GM12874 (cell line): ENCODE results near the gene IDH1.
A peak's percentile ranks its signal among the peaks of the same experiment; 100 is the strongest.

Source experiments
- CTCF ChIP-seq: IDR thresholded peaks from 2 replicates; pipeline ENCODE4 v1.5.1; 2011; ENCODE audit warnings: low read depth, mild to moderate bottlenecking, control low read depth, low read length, moderate library complexity; ENCODE audit not compliant: insufficient read depth

Gene IDH1

GRCh38 chr2:208254871-208255556, at the start of gene IDH1:
Gene IDH1, minus strand, starts transcription at chr2:208255071. Its CDS starts 3,520 bp downstream, at chr2:208251551.
- TF ChIP-seq CTCF: peak; percentile 67

GRCh38 chr2:208304157-208304556, 49.3 kb upstream of the IDH1 start:
- TF ChIP-seq CTCF: no peak

GRCh38 chr2:208300847-208301618, 46.2 kb upstream of the IDH1 start:
- no peak for TF ChIP-seq CTCF

- TF ChIP-seq CTCF: no peak
Observed at GRCh38 chr2:208297961-208298360, 43.1 kb upstream of the IDH1 start.

DNA sequence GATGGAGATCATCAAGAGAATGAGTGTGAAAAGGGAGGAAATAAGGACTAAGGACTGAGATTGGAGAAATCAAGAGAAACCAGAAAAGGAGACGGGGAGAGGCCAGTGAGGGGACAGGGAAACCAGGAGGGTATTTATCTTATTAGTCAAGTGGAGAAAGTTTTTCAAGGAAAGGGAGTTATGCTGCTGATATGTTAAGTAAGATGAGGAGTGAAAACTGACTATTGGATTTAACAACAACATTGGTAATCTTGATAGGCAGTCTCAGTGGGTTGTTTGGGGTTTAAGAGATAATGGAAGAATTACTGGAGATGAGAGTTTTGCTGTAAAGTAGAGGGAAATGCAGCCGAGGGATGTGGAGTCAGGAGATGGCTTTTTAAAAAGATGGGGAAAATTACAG, 41.7 kb upstream of the IDH1 start:
- TF ChIP-seq CTCF: no peak

GRCh38 chr2:208295834-208296233, 41.0 kb upstream of the IDH1 start:
- no peak for TF ChIP-seq CTCF

DNA sequence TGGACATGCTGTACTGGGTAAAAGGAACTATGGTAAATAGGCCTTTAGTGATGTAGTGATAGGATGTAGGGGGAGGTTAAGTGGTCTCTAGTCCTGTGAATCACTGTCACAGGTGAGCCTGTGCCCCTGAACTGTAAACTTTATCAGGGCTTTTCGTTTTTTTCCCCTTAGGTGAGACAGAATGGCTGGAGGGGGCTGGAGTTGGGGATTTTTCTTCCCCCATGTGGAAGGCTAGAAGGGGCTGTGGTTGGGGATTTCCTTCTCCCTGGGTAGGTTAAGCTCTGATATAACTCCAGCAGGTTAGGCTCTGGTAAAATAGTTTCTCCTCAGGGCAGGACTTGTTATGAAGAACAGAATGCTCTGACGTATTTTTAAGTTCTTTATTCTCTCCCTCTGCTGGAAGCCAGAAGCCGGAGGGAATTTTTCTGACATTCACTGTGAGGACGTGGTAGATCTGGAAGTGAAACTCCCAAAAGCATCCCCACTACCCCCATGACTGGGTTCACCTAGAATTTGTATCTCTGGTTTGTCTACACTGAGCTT, 39.7 kb upstream of the IDH1 start:
- TF ChIP-seq CTCF: no peak
